Adrenal gland (tissue), 5 donors: ENCODE measurements around the gene CEP95.

Experiments used
- CTCF ChIP-seq, 6 experiments: fragments of 450-650 bp in 4 of 6; fragments of 200-600 bp in 2 of 6; sonication (generic) in 1 of 6; IDR thresholded peaks; 1 replicate in 5 of 6; 2 replicates in 1 of 6; pipeline versions ENCODE4 v1.5.1 to v1.8.0; 2016 to 2021; ENCODE audit warnings: antibody characterized with exemption in 6 of 6, mild to moderate bottlenecking in 2 of 6, moderate library complexity in 1 of 6
- POLR2A ChIP-seq, 2 donors: fragments of 450-650 bp; IDR thresholded peaks; one replicate each; pipeline ENCODE4 v1.6.1; 2017; ENCODE audit warnings: antibody characterized with exemption in 2 of 2, mild to moderate bottlenecking in 2 of 2, moderate library complexity in 1 of 2
- donor health status: DM: no; HTN: no; CAD: no.

- TF ChIP-seq CTCF (IDR thresholded peaks at IDR 0.05) (no peak), POLR2A (IDR thresholded peaks at IDR 0.05) (no peak)
Measured at GRCh38 chr17:64491994-64492393, 14.8 kb upstream of the CEP95 start.
